8988T (cell line): Measurements from ENCODE around the gene APOBEC3G.
"Not testable (repeated sequence)": the region's sequence is repeated elsewhere in the genome, so short reads cannot be mapped to it uniquely, and the experiment has no call there.

Experiments
- DNase-seq: peaks from one replicate; pipeline ENCODE4 v3.0.0; 2011

Gene APOBEC3G

DNA sequence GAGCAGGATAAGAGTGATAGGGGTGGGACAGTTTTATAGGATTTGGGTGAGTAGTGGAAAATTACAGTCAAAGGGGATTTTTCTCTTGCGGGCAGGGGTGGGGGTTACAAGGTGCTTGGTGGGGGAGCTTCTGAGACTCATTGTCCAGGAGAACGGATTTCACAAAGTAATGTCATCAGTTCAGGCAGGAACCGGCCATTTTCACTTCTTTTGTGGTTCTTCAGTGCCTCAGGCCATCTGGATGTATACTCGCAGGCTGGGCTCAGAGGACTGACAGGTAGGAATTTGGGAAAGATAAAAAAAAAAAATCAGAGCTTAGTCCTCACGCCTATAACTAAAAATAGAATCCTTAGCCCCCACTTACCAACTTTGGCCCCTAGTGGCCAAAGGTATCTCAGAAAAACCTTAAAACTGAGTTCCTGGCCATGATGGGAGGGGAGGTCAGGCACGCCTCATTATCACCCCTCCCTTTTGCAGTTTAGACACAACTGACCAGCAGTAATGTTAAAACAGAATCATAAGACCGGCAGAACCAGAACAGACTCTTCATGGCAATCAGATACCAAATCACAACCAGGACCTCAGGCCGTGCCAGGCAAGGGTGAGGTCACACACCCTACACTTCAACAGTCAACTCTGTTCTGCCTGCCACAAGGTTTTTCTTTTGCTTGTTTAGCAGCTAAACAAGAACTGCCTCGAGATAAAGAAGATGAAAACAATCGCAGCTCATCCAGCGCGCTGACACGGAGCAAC is 8.9 kb upstream of the APOBEC3G start:
- no peak for DNase-seq

DNA sequence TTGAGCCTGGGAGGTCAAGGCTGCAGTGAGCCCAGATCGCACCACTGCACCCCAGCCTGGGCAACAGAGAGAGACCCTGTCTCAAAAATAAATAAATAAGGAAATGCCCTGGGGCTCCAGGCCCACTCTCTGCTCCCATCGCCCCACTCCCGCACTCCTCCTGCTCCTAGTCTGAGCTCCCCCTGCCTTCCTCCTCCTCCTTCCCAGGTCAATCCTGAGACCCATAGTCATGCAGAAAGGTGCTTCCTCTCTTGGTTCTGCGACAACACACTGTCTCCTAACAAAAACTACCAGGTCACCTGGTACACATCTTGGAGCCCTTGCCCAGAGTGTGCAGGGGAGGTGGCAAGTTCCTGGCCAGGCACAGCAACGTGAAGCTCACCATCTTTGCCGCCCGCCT is 6.9 kb upstream of the APOBEC3G start:
- no peak for DNase-seq

DNA sequence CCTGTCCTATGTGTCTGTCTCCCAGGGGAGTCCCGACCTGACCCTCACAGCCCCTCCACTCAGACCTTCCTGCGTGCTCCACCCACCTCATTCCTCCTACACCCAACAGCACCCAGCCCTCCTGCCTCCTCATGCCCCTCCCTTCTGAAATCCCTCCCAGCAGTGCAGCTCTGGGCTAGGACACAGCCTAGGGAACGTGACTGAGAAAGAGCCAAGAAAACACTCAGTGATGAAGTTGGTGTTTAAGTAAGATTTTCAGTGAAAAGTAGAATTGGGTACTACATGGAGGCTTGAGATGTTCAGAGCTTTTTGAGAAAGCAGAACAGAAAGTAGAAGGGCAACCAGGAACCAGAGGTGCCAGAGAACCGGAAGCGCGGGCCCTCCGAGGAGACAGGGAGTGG is 4.5 kb upstream of the APOBEC3G start:
- not testable (repeated sequence) for DNase-seq

DNA sequence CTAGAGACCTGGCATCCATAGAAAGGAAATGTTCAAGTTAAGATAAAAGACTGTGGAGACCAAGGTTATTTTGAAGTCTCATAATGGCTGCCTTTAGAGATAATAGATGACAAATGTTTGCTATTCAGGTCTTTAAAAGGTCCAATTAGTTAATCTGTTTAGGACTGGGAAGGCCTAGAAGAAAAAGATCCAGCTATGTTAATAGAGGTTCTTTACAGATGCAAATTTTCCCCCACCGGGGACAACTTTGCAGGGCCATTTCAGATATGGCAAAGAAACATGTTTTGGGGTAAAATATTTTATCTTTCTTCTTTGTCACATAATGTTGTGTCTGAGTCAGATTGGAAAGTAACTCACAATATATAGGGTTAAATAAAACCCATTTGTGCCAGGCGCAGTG is 3.1 kb upstream of the APOBEC3G start:
- DNase-seq, result no peak

DNA sequence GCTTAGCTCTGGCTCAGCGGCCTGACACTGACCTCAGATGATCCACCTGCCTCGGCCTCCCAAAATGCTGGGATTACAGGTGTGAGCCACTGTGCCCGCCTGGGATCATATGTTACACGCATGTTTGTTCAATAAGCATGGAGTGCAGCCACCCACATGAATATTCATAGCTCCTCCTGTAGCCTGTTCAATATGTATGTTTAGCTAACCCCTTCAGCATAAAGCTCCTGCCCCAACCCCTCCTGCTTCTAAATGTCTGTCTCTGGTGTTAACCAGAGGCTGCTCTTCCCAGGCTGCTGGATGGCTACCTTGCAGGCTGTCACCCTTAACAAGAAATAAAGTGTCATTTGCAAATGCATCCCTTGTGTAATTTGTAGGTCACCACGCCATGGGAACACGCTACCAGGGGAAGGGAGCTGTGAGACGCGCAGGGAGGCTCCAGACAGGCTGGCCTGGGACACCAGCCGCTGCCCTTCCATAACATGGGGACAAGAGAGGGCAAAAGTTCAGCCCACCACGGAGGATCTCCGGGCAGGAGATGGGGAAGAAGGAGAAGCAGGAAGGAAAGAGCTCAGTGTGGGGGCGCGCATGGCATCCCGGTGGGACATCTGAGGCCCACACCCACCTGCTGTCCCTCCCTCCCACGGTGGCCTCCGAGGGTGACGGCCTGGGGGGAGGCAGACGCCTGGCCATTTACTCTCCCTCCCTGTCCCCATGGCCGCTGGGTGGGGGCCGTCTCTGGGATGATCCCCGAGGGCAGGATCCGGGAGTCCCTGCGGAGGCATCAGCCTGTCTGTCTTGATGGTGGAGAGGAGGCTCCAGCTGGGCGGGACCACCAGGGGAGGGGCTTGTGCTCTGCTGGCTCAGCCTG is 685 bp upstream of the APOBEC3G start:
- not testable (repeated sequence) for DNase-seq

DNA sequence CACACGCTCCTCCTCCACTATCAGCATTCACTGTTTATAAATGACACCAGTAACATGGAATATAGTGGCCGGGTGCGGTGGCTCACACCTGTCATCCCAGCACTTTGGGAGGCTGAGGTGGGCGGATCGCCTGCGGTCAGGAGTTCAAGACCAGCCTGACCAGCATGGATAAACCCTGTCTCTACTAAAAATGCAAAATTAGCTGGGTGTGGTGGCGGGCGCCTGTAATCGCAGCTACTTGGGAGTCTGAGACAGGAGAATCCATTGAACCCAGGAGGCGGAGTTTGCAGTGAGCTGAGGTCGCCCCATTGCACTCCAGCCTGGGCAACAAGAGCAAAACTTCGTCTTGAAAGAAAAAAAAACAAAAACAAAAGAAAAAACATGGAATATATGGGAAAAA is 837 bp downstream of the APOBEC3G start:
- not testable (repeated sequence) for DNase-seq

DNA sequence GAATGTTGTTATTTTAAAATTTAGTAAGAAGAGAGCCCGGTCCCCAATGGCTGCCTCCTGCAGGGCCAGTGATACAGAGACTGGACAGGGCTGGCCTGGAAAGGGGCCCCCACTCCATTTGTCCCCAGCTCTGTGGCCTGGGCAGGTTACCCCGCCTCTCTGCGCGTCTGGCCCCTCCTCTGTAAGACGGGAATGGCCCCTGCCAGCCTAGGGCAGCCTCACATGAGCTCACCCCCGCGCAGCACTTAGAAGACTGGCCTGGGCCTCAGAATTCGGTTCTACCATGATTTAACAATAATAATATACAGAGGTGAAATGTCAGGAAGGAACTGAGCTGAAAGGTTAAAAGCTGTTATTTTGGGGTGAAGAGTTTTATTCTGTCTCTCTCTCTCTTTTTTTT is 1.3 kb downstream of the APOBEC3G start:
- DNase-seq, result no peak

DNA sequence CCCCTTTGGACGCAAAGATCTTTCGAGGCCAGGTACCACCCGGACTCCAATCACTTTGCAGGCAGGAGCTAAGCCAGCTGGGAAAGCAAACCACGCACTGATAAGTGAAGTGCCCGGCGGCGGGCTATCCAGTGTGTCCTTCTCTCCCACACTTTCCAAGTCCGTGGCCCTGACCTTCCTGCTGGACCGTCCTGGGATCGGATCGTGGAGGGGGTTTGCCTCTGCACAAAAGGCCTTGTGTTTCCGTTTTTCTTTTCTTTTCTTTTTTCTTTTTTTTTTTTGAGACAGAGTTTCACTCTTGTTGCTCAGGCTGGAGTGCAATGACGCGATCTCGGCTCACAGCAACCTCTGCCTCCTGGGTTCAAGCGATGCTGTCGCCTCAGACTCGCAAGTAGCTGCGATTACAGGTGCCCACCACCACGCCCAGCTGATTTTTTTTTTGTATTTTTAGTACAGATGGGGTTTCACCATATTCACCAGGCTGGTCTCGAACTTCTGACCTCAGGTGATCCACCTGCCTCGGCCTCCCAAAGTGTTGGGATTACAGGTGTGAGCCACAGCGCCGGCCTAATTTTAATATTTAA is 2.1 kb downstream of the APOBEC3G start:
- DNase-seq, result not testable (repeated sequence)

DNA sequence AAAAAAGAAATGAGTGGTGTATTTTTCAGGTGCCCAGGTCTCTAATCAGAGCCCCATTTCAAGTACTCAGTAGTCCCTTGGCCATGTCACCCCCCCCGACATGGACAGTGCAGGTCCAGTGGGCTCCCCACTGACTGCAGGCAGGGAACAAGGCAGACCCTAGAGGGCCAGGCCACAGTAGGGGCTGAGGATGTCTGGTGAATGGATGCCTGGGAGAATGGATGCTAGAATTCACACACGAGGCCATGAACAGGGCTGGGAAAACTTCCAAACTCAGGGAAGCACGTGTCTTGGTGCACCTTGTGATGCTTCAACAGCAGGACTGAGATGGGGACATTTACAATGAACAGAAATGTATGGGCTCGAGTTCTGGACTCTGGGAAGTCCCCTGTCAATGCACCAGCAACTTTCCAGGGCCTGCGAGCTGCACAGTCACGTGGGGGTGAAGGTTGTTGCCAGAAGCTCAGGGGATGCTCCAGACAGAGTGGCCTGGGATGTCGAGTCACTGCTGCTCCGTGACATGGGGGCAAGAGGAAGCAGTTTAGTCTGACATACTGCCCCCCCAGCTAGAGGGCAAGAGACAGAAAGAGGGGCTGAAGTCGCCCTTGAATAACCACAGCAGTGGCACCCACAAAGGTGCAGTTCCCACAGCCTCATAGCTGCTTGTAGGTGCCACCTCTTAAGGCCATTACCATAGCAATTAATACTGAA is 3.1 kb downstream of the APOBEC3G start:
- DNase-seq, result no peak

DNA sequence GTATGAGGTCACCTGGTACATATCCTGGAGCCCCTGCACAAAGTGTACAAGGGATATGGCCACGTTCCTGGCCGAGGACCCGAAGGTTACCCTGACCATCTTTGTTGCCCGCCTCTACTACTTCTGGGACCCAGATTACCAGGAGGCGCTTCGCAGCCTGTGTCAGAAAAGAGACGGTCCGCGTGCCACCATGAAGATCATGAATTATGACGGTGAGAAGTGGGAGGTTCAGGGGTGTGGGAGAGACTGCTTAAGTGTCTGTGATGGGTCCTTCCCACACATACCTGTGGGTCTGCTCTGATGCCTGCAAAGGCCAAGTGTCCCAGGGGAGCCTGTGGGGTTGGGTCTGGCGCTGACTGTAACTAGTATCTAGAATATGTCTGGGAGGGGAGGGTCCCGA is 3.9 kb downstream of the APOBEC3G start:
- DNase-seq, result no peak

DNA sequence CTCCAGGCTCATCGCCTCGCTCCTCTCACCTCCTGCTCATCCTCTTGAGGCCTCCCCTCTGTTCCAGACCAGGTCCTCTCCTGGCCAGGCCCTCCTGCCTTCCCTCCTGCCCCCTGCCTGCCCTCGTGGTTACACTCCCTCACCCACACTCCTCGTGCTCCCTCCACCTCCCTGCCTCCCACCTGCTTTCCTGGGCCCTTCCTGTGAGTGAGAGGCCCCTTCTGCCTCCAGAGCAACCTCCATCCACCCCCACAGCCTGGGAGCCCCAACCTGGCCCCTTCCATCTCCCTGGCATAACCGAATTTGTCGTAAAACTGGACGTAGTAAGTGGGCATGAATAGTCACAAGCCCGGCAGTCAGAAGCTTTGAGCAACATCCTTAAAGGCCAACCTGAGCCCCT is 4.5 kb downstream of the APOBEC3G start:
- DNase-seq, result no peak

DNA sequence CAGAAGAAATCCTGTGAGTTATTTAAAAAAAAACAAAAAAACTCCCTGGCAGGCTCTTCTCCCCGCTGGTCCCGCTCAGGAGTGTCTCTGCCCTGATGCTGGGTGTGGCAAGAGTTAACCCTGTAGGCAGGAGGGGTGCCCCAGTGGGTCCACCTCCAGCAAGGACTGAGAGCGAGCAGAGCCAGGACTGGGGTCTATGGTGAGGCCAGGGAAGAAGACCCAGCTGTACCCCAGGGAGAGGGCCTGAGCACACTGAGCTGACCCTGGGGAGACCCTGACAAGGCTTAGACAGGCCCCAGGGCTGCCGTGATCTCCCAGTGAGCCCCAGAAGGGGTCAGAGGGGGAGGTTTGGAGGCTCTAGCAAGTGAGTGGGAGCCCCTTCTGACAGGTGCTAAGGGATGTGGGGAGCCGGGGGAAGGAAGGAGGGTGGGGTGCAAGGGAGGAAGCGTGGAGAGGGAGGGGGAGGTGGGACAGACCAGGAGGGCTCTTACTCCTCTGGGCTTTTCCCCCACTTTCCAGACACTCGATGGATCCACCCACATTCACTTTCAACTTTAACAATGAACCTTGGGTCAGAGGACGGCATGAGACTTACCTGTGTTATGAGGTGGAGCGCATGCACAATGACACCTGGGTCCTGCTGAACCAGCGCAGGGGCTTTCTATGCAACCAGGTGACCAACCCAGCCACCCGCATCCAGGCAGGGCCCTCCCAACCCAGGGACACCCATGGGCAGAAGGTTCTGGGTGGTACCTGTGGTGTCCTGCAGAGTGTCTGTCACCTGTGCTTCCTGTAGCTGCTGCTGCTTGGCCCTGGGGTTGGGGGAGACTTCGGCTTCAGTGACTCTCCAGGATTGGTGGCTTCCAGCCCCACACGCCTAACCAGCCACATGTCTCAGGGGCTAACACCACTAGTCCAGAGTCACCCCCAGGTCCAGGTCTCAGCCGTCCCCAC is 6.4 kb downstream of the APOBEC3G start:
- no peak for DNase-seq

DNA sequence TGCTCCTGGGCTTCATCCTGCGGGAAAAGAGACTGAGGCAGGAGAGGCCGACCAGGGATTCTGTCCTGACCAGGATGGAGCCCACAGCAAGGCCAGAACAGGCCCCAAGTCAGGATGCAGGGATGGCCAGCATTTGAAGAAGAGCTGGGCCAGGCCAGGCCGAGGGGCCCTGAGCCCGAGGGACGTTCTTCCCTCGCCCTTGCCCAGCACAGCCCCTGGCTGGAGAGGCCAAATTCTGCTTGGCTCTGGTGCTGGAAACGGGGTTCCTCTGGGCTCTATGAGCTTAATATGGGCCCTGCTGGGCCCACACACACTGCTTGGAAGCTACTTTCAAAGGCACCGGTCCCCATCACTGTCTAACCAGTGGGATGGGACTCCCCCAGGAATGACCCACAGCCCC is 7.6 kb downstream of the APOBEC3G start:
- DNase-seq, result no peak

DNA sequence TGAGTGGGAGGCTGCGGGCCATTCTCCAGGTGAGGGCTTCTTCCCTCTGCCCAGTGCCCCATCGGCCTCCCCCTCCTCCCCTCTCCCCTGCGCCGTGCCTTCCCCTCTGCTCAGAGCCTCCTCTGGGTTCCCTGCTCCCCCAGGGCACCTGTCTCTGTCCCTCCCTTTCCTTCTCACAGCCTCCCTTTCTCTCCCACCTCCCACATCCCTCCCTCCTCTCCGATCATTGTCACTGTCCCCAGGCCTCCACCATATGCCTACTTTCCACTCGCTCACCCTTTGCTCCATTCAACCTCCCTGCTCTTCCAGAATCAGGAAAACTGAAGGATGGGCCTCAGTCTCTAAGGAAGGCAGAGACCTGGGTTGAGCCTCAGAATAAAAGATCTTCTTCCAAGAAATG is 10.0 kb downstream of the APOBEC3G start:
- DNase-seq, result no peak

DNA sequence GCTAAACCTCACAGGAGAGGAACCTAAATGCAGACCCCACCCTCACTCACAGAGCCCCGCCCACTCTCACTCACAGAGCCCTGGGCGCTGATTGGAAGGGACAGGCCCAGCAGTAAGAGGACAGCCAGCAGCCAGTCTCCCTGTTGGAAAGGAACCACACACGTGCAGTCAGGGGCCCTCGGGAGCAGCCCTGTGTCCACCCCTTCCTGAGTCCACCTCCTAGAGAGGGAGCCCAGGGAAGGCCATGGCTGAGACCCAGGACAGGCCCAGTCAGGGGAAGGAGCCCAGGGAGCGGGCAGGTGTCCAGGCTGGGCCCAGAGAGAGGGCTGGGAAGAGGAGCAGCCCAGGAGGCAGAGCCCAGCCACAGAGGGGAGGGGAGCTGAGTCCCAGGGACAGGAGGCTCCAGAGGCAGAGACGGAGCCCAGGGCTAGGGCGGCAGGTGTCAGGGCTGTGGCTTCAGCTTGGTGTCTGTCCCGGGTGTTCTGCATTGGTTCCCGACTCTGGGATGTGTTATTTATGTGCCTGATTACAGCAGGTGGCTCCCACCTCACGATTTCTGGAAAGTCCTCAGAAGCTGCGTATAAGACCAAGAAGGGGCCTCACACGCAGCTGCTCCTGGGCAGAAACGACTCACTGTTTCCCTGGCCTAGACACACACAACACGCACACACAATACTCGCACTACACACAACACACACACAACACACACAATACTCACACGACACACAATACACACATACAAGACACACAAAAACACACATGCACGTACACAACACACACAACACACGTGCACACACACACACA is 11.0 kb downstream of the APOBEC3G start:
- DNase-seq, result no peak

DNA sequence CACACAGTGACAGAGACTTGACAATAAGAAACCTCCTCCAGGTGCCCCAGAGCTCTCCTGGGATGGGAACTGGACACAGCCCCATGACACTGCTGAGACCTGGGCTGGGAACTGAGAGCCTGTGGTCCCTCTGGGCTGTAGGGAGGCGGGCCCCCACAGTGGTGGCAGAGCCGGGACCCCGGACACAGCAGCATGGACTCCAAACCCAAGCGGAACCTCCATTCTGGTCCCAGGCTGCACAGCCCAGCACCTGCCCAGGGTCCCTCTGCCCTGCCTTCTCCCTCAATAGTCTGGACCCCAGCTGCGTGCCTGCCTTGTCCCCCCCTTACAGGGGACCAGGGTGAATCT is 11.6 kb downstream of the APOBEC3G start:
- DNase-seq, result no peak

DNA sequence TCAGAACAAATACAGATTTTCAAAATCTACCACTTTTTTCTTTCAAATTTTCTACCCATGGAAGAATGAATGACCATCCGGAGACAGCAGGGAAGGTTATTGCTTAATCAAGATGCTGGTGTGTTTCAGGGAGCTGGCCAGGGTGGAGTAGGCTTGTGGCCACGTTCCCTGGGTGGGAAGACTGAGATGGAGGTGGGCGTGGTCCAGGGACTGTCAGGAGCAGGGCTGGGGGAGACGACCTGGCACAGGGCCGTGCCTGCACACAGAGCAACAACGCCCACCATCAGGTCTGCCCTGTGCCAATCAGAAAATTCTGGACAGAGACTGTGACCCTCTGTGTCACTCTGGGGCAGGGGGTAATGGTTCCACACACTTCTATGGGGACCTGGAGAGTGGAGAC is 12.9 kb downstream of the APOBEC3G start:
- no peak for DNase-seq

DNA sequence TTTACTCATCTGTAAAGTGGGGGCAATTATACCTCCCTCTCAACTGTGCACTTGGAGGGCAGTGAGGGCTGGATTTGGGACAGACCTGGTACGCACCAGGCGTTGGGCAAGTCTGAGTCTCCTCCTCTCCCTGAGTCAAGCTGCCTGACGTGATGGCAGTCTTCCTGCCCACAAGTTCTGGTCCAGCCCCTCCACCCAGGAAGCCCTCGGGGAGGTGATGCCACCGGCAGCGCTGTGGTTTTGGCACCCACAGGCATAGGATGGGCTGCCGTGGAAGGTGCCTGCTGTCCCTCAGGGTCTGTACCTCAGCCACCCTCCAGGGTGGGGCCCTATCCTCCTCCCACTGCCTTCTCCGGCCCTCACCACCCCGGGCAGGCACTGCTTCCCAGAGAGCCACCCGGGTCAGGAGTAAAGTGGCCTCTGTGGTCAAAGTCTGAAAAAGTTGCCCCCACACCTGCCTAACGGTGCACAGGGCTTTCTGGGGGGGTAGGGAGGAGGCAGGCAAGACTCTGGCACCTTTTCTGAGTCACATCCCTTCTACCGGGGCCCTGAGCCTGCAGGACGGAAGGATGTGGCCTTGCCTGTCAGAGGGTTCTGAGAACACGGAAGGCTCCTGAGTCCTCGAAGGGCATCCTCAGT is 13.5 kb downstream of the APOBEC3G start:
- DNase-seq, result no peak

DNA sequence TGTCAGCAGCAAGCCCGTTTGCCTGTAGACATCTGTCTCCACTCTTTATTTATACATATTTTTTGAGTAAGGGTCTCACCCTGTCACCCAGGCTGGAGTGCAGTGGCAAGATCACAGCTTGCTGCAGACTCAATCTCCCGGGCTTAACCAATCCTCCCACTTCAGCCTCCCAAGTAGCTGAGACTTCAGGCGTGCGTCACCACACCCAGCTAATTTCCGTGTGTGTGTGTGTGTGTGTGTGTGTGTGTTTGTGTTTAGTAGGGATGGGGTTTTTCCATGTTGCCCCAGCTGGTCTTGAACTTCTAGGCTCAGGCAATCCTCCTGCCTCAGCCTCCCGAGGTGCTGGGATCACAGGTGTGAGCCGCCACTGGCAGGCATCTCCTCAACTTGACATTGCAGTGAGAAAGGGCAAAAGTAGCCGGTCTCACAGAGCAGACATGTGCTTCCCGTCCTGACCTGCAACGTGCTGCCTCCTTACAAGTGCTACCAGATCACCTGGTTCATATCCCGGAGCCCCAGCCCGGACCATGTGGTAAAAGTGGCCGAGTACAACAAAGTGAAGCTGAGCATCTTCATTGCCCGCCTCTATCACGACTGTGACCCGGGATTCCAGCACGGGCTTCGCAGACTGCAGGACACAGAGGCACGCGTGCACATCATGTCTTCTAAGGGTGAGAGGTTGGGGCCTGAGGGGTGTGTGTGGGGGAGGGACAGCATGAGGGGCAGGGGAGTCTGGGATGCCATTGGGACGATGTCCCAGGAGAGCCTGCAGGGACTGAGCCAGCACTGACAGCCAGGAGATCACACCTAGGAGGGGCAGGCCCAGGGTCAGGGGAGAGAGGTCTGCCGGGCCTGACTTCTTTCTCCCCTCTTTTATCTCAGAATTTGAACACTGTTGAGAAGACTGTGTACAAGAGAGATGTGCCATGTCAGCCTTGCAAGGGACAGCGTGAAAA is 14.3 kb downstream of the APOBEC3G start:
- DNase-seq, result no peak
